Airway epithelial cell (primary cell): ENCODE data around the gene NPBWR2. TPM values are rescaled to one million over a fixed set of nuclear protein-coding genes. Genes with fewer than 3 reads are reported as not detected.

Experiments
- total RNA-seq: library from RNA; depleted of rRNA; stranded (reverse); fragments of >200 nt; gene quantifications from 2 replicates; pipeline ENCODE4 v1.2.3, GENCODE V29; 2015

NPBWR2 gene, protein sequence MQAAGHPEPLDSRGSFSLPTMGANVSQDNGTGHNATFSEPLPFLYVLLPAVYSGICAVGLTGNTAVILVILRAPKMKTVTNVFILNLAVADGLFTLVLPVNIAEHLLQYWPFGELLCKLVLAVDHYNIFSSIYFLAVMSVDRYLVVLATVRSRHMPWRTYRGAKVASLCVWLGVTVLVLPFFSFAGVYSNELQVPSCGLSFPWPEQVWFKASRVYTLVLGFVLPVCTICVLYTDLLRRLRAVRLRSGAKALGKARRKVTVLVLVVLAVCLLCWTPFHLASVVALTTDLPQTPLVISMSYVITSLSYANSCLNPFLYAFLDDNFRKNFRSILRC
- not detected in 2 replicates for total RNA-seq

DNA sequence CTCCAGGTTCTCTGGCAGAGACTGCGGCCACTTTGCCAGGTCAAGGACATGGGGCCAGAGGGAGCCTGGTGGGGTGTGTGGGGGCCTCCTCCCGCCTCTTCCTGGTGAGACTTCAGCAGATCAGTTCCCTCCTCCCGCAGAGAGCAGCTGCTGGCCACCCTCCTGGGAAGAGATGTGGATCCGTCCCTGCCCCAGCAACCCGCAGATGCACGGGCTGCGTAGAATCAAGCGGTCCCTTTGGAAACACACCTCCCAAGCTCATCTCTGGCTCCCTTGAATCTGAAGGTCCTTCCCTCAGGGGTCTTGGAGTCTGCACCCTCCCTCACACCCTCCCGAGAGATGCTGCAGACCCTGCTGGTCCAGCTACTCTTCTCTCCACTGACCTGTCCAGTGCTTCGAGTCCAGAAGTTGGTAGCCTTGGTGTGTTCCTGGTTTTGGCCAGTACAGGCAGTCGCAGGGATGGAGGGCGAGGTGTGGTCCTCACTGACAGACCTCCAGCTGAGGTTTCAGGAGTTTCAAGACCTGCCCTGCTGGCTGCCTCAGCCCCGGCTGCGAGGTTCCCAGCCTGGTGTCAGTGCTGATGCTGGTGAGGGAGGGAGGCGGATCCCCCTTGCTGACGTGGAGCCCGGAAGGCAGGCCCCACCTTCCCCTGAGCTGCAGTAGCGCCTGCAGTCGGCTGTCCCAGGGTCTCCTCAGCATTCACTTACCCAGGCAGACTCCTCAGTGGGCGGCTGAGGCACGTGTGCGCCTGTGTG is at the start of gene NPBWR2:
NPBWR2 (minus strand) TSS at position 585 of the 755 bp plus-strand sequence. CDS start 734 bp downstream, outside the sequence.

DNA sequence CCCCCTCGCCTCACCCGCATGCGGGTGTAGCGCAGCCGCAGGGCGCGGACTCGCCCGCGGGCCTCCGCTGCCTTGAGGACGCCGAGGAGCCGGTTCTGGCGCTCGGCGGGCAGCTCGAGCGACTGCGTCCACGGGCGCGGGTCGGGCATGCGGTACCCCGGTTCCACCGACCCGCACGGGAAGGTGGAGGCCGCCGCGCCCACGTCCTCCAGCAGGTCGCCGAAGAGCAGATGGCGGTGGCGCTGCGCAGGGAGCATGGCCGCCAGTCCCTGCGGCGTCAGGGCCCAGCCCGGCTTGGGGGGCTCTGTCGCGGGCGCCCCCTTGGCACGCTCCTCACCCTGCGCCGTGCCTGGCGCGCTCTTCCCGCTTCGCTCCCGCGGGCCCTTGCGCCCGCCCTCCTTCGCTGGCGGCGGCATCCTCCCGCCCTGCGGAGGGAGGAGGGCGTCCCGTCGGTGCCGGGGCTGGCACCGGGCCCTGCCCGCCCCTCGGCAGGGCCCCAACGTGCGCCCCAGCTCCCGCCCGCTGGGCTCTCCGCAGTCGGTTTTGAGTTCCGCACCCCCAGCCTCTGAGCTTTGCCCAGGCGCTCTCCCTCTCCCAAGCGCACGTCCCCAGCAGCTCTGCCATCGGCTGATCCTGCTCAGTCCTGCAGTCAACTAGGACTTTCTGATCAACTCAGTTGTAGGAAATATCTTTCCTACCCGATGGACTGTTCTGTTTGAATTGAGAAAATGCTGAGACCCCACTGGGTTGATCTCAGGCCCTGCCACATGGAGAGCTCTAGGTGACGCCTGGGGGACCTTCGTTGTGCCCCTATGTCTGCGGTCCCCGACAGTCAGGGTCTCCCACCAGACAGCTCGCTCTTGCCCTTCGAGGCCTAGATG is 23.3 kb downstream of the NPBWR2 start, which contains the start of gene LKAAEAR1:
LKAAEAR1 (minus strand) TSS at position 595 of the 881 bp plus-strand sequence; CDS start at position 416, 179 bp downstream.

DNA sequence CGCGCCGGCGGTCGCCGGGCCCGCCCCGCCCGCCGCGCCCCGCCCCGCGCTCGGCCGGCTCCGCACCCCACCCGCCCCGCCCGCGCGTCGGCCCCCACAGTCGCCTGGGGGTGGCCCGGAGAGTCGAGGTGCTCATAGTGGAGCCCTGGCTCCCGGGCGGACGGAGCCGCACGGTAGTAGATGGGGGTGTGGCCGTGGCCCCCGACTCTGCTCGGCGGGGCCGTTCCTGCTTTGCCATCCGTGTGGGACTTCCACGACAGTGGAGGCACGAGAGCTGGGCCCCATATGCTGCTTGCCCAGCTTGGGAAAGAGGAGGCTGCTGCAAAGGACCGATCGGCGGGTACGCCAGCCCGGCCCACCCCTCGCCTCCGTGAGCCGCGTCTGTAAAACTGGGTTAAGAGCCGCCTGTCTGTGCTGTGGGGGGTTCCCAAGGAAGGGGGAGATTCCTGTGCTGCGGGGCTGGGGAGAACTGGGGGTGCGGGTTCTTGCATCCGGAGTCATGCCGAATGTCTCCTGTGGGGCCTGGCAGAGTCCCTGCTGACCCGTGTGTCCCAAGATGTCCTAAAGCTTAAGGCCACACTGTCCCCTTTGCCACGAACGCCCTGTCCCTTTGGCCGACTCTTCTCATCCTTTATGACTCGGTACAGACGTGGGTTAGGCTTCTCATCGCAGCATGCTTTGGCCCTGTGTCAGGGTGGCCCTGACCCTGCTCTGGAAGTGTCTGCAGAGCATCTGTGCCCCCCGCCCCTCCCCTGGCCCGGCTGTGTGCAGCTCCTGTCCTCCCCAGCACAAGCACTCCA is 27.2 kb downstream of the NPBWR2 start, which contains the start of gene OPRL1:
OPRL1 (plus strand) TSS at position 70 of the 800 bp plus-strand sequence. CDS start 12,639 bp downstream, outside the sequence.

DNA sequence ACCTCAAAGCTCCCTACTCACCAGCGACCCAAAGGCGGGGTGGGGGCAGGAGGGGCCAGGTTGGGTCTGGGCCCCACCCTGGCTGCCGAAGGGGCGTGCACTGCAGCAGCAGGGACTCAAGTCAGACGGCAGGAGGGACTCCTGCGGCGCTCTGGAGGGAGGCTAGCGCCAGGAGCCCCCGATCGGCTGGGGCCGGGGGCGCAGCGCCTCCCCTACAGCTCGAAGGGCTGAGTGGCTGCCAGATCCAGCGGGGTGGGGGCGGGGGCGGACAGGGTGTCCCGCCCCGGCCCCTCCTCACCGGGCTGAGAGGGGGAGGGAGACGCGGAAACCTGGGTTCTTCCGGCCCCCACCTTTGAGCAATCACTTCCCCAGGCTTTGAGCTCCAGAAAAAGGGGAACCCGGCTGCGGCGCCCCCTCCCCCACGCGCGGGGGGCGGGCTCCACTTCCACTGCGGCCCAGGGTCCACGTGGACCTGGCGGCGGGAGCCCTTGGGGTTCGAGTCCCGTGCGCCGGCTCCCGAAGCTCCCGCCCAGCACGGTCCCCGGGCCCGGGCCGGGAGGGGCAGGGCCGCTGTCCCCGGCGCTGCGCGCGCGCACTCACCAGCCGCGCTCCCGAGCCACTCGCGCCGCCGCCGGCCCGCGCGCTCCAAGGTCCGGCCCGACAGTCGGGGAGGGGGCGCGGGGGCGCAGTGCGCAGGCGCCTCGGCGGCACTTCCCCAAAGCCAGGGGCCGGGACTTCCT is 27.9 kb downstream of the NPBWR2 start, which contains the start of gene RGS19:
RGS19 (minus strand) TSS at position 246 of the 740 bp plus-strand sequence. CDS start 2,632 bp downstream, outside the sequence.

DNA sequence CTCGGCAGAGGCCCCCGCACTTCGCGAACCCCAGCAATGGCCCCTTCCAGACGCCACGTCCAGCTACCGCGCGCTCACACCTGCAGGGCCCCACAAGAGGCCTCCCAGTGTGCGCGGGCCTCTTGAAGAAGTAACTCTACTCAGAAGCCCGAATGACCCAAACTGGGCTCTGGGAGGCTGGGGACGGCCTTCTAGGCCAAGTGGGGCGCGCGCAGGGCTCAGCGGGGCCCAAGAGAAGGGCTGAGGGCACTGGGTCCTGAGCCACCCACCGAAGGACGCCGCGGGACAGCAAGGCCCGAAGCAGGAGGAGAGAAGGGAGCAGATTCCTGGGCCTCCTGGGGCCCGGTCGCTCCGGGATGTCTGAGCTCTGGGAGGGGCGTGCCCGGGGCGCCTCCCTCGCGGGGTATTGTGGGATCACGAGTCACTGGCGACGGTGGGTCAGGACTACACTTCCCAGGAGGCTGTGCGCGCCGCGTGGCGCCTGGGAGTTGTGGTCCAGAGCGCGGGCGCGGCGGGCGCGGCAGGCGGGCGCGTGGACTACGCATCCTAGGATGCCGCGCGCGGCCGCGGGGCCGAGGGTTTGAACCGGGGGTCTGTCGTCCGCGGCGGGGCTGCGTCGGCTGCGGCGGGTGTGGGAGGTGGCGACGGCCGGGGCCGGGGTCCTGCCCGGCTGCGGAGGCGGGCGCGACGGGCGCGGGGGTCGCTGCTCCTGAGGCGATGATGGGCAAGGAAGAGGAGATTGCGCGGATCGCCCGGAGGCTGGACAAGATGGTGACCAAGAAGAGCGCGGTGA is 44.6 kb downstream of the NPBWR2 start, which contains the start of gene TCEA2:
TCEA2 (plus strand) TSS at position 603 of the 793 bp plus-strand sequence; CDS start at position 718, 115 bp downstream.

Other genes starting within 250 kb of the NPBWR2 start
- gene ABHD16B, start 246.1 kb downstream of the NPBWR2 start, total RNA-seq, result not detected in 2 replicates
- gene TPD52L2, start 242.3 kb downstream of the NPBWR2 start, total RNA-seq, result 85.5 and 103 TPM in 2 replicates
- 70.0 and 72.2 TPM in 2 replicates for gene DNAJC5, start 212.4 kb downstream of the NPBWR2 start, total RNA-seq
- 9.5 and 23.1 TPM in 2 replicates for gene UCKL1, start 151.1 kb downstream of the NPBWR2 start, total RNA-seq
- 10.5 and 14.2 TPM in 2 replicates for gene ZNF512B, start 137.6 kb downstream of the NPBWR2 start, total RNA-seq
- 11.1 and 11.6 TPM in 2 replicates for gene SAMD10, start 127.9 kb downstream of the NPBWR2 start, total RNA-seq
- gene PRPF6, start 126.4 kb downstream of the NPBWR2 start, total RNA-seq, result 38.0 and 43.2 TPM in 2 replicates
- gene C20orf204, start 71.4 kb downstream of the NPBWR2 start, total RNA-seq, result 0.14 and 0.74 TPM in 2 replicates
- gene SOX18, start 57.9 kb downstream of the NPBWR2 start, total RNA-seq, result 0.07 TPM in 1 of 2 replicates, not detected in the other
- 9.5 and 10.0 TPM in 2 replicates for gene TCEA2, start 44.4 kb downstream of the NPBWR2 start, total RNA-seq
- 21.4 and 22.6 TPM in 2 replicates for gene RGS19, start 28.0 kb downstream of the NPBWR2 start, total RNA-seq
- 0.28 and 1.6 TPM in 2 replicates for gene OPRL1, start 27.5 kb downstream of the NPBWR2 start, total RNA-seq
- 0.28 TPM in 1 of 2 replicates, not detected in the other for gene LKAAEAR1, start 23.2 kb downstream of the NPBWR2 start, total RNA-seq
- gene MYT1, start 56.9 kb upstream of the NPBWR2 start, total RNA-seq, result not detected in 2 replicates
- 22.9 and 37.4 TPM in 2 replicates for gene PCMTD2, start 148.2 kb upstream of the NPBWR2 start, total RNA-seq